Aorta (tissue), 5 donors: ENCODE data around the gene NEU2. TPM values are rescaled to one million over a fixed set of nuclear protein-coding genes. Genes with fewer than 3 reads are reported as not detected.

Source experiments
- ATAC-seq: fragments of 200-7000 bp; cut with Tn5 transposase; one replicate; pipeline ENCODE4 v1.9.1; 2022; ENCODE audit warnings: moderate library complexity; ENCODE audit not compliant: low FRiP score
- DNase-seq, 2 donors: peaks; one replicate each; pipeline ENCODE4 v3.0.0-alpha.2; 2020
- H3K27ac ChIP-seq, 2 donors: one replicate each; pipeline ENCODE4 v1.5.1; 2013; ENCODE audit warnings: low read length in 2 of 2, mild to moderate bottlenecking in 2 of 2, moderate library complexity in 2 of 2, control low read depth in 1 of 2, inconsistent platforms in 1 of 2, low read depth in 1 of 2
- H3K27me3 ChIP-seq, 2 donors: one replicate each; pipeline ENCODE4 v1.6.1; 2013; ENCODE audit warnings: control low read depth in 1 of 2, low read length in 1 of 2, mild to moderate bottlenecking in 1 of 2, moderate library complexity in 1 of 2; ENCODE audit not compliant: insufficient read depth in 2 of 2, control insufficient read depth in 1 of 2
- H3K36me3 ChIP-seq, 2 donors: one replicate each; pipeline ENCODE4 v1.6.1; 2013; ENCODE audit warnings: control low read depth in 1 of 2, low read length in 1 of 2, mild to moderate bottlenecking in 1 of 2; ENCODE audit not compliant: insufficient read depth in 2 of 2, control insufficient read depth in 1 of 2
- H3K4me1 ChIP-seq, 2 donors: one replicate each; pipeline ENCODE4 v1.6.1; 2013; ENCODE audit warnings: low read length in 2 of 2, control low read depth in 1 of 2, mild to moderate bottlenecking in 1 of 2, moderate library complexity in 1 of 2; ENCODE audit not compliant: insufficient read depth in 2 of 2, control insufficient read depth in 1 of 2
- H3K4me3 ChIP-seq, 2 donors: one replicate each; pipeline ENCODE4 v1.5.1; 2013; ENCODE audit warnings: low read length in 2 of 2, control low read depth in 1 of 2, mild to moderate bottlenecking in 1 of 2
- H3K9me3 ChIP-seq: one replicate; pipeline ENCODE4 v1.6.1; 2013; ENCODE audit warnings: mild to moderate bottlenecking, low read length; ENCODE audit not compliant: control insufficient read depth
- WGBS, 2 donors: extraction: QIAGEN DNeasy Blood & Tissue Kit; methylation state at CpG; one replicate each; pipeline ENCODE4 v1.1.7; 2013; 5-methylcytosine and 5-hydroxymethylcytosine counted together
- intact Hi-C, 2 donors: fragments of 100-400 bp; cut with DNase I; formaldehyde crosslinking; loops; one replicate each; pipeline versions ENCODE4 v1.14.2 to v1.15.0; 2022
- polyA plus RNA-seq, 2 donors: library from polyadenylated mRNA; stranded (reverse); fragments of 200-250 nt; gene quantifications; one replicate each; pipeline ENCODE4 v1.2.3, GENCODE V29; 2013
- total RNA-seq, 2 donors: library from RNA; stranded (reverse); fragmentation: NEBNext Ultra II Directional; extraction: Animal tissue kit (Norgen Biotek cat#: 25700); gene quantifications; one replicate each; pipeline ENCODE4 v1.2.1, GENCODE V29; 2021
- donor health status: healthy with polysubstance abuse.
- donor health status: Bipolar disorder and iron deficiency.
- donor health status: DM: no; HTN: no; CAD: no.
- donor health status: DM: no; HTN: no; CAD: no.
- donor health status: DM: yes; HTN: yes; CAD: no.

The NEU2 gene
- total and polyA plus RNA-seq, 4 donors, result not detected

DNA sequence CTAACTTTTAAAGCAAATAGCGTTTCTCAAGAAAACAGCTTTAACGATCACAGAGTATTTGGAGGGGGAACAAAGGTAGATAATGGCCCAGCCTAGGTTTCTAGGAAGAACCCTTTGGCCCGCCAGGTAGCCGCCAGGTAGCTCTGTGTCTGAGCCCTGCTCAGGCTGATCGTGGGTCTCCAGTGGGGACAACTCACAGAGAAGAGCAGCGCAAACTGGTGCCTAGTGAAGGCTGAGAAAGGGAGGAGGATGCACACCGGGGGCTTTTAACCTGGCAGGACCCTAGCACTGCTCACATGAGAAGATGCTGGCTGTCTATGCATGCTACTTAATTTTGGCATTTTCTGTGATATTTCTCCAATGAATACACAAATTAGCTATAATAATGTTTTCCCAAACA is 25.2 kb upstream of the NEU2 start:
- WGBS, 2 donors, result 71 to 78% methylated on average over 7 of the region's 7 CpGs
- Histone ChIP-seq H3K27ac (no peak overlapping the region), H3K4me1 (no peaks in the 10 kb centered on the region), H3K36me3 (no peaks in the 10 kb centered on the region), H3K9me3 (no peaks in the 10 kb centered on the region), H3K4me3 (no peak overlapping the region), H3K27me3 (no peaks in the 10 kb centered on the region)
- intact Hi-C loops, result no loop called here
- no peak for ATAC-seq
- peak in 1 of 2 donors; percentile 16 for DNase-seq

DNA sequence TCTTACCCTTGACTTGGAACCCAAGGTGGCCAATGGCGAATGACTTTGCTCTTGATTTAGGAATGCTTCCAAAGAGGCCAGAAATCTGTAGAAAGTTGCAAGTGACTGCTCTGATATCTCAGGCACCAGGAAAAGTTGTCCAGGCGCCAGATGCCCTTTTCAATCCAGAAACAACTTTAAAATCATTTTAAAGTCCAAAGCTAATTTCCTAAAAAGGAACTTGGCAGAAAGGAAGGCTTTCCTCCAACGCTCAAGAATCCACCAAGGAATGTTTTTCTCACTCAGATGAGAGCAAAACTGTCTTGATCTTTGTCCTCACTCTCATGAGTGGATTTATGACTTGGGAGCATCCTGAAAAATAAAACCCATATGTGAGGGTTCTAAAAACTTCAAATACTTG is 24.7 kb upstream of the NEU2 start:
- no peaks in the 10 kb centered on the region for H3K27me3 ChIP-seq
- WGBS, 2 donors, result 0 to 4% methylated on average over 3 of the region's 3 CpGs
- DNase-seq (peak; percentile 34 to 67), ATAC-seq (no peak)
- no peaks in the 10 kb centered on the region for H3K9me3 ChIP-seq
- no peak overlapping the region for H3K4me3 ChIP-seq
- intact Hi-C loops, result no loop called here
- H3K27ac ChIP-seq, result no peak overlapping the region
- H3K36me3 ChIP-seq, result no peaks in the 10 kb centered on the region
- H3K4me1 ChIP-seq, result no peaks in the 10 kb centered on the region

GRCh38 chr2:233009661-233010060 is 22.8 kb upstream of the NEU2 start:
- intact Hi-C loops, result no loop called here
- Histone ChIP-seq H3K9me3 (no peaks in the 10 kb centered on the region), H3K4me3 (no peak overlapping the region), H3K27me3 (no peaks in the 10 kb centered on the region), H3K4me1 (no peaks in the 10 kb centered on the region), H3K27ac (no peak overlapping the region), H3K36me3 (no peaks in the 10 kb centered on the region)
- peak in 1 of 2 donors; percentile 40 for DNase-seq
- ATAC-seq, result no peak
- WGBS, 2 donors, result 94 to 98% methylated on average over 3 of the region's 3 CpGs

DNA sequence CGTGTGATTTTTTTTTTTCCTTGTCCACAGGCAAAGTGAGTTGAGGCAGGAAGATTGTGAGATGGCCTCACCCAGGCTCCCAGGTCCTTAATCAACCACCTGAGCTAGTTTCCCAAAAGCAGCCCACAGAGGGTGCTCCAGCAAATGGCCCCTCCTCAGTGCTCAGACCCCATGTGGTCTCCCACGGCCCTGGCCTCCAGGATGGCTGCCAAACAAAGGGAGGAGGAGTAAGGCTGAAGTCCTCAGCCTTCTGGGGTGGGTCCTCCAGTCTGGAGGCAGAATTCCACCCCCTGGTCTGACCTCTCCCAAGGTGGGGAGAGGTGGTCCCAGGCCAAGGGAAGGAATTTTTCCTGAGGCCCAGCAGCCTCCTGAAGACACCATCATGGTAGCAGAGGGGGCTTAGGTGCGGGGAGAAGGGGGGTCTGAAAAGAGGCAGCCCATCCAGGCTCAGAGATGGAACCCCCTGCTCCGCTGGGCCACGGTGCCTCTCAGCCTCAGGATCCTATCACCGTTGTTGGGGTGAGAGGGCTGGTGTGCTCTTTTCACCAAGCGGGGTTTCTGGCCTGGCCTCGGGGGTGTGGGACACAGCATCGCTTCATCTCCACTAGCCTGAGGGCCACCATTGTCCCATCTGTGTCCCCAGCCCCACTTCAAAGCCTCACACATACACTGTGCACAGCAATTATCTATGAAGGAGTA is 21.8 kb upstream of the NEU2 start:
- Histone ChIP-seq H3K4me1 (no peaks in the 10 kb centered on the region), H3K27me3 (no peaks in the 10 kb centered on the region), H3K9me3 (no peaks in the 10 kb centered on the region), H3K4me3 (no peak overlapping the region), H3K36me3 (no peaks in the 10 kb centered on the region), H3K27ac (no peak overlapping the region)
- WGBS, 2 donors, result 94 to 95% methylated on average over 9 of the region's 9 CpGs
- ATAC-seq, result no peak
- intact Hi-C loops, result no loop called here
- DNase-seq, result peak in 1 of 2 donors; percentile 46

DNA sequence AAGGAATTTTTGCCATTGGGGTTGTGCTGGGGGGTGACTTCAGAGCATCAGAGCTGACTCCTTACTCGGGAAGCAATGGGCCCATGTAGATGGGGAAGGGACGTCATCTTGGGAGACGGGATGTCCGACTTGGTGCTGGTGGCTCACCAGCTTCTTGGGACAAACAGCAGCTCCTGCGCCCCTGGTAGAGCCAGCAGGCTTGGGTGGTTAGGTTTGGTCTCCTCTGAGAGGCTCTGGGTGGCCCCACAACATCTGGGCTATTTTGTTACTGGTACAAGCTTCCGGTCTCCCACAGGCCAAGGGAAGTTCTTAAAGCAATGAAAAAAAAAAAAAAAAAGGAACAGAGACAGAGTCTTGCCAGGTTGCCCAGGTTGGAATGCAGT is 21.2 kb upstream of the NEU2 start:
- DNase-seq (peak in 1 of 2 donors; percentile 15), ATAC-seq (no peak)
- WGBS, 2 donors, result 94 to 98% methylated on average over 6 of the region's 6 CpGs
- Histone ChIP-seq H3K4me3 (no peak overlapping the region), H3K36me3 (no peaks in the 10 kb centered on the region), H3K27me3 (no peaks in the 10 kb centered on the region), H3K27ac (no peak overlapping the region), H3K9me3 (no peaks in the 10 kb centered on the region), H3K4me1 (no peaks in the 10 kb centered on the region)
- intact Hi-C loops, result no loop called here

- intact Hi-C loops, result no loop called here
- no peak overlapping the region for H3K27ac ChIP-seq
- ATAC-seq (no peak), DNase-seq (peak in 1 of 2 donors; percentile 13)
- no peaks in the 10 kb centered on the region for H3K27me3 ChIP-seq
- no peaks in the 10 kb centered on the region for H3K4me1 ChIP-seq
- no peaks in the 10 kb centered on the region for H3K36me3 ChIP-seq
- no peak overlapping the region for H3K4me3 ChIP-seq
- 90 to 100% methylated on average over 1 of the region's 1 CpG for WGBS, 2 donors
- H3K9me3 ChIP-seq, result no peaks in the 10 kb centered on the region
Observed at GRCh38 chr2:233011702-233012131, 20.8 kb upstream of the NEU2 start.

- intact Hi-C loops, result no loop called here
- Histone ChIP-seq H3K4me1 (no peaks in the 10 kb centered on the region), H3K27me3 (no peaks in the 10 kb centered on the region), H3K9me3 (no peaks in the 10 kb centered on the region), H3K36me3 (no peaks in the 10 kb centered on the region), H3K4me3 (no peak overlapping the region), H3K27ac (no peak overlapping the region)
- DNase-seq (peak in 1 of 2 donors; percentile 46), ATAC-seq (peak; percentile 13)
- 76 to 77% methylated on average over 12 of the region's 12 CpGs for WGBS, 2 donors
Observed at GRCh38 chr2:233012301-233012971, 20.0 kb upstream of the NEU2 start.

- no peak for ATAC-seq
- Histone ChIP-seq H3K36me3 (no peaks in the 10 kb centered on the region), H3K27me3 (no peaks in the 10 kb centered on the region), H3K4me3 (no peak within 1 kb of the TSS), H3K9me3 (no peaks in the 10 kb centered on the region), H3K27ac (no peak within 1 kb of the TSS), H3K4me1 (no peaks in the 10 kb centered on the region)
- 90 to 91% methylated on average over 12 of the region's 12 CpGs for WGBS, 2 donors
- DNase-seq, result peak in 1 of 2 donors; percentile 51
- intact Hi-C loops, result no loop called here
Observed at GRCh38 chr2:233013027-233013461, 19.4 kb upstream of the NEU2 start, which contains the start of gene NGEF. Gene NGEF, minus strand, starts transcription at chr2:233013256. Its CDS starts 38,366 bp downstream, at chr2:232974890.

- intact Hi-C loops, result no loop called here
Observed at GRCh38 chr2:233013650-233014049, 18.8 kb upstream of the NEU2 start.

More at GRCh38 chr2:233013650-233014049, 18.8 kb upstream of the NEU2 start:
- ATAC-seq (no peak), DNase-seq (no peak)
- 12 to 13% methylated on average over 1 of the region's 1 CpG for WGBS, 2 donors
- no peaks in the 10 kb centered on the region for H3K27me3 ChIP-seq
- H3K27ac ChIP-seq, result no peak overlapping the region
- no peak overlapping the region for H3K4me3 ChIP-seq
- H3K36me3 ChIP-seq, result no peaks in the 10 kb centered on the region
- no peaks in the 10 kb centered on the region for H3K9me3 ChIP-seq
- no peaks in the 10 kb centered on the region for H3K4me1 ChIP-seq
